ENCODE results near the gene LAMC1.

The LAMC1 gene

GRCh38 chr1:183080406-183080805 lies 57.2 kb downstream of the LAMC1 start:
- DNase-seq, result peak; percentile 38

DNA sequence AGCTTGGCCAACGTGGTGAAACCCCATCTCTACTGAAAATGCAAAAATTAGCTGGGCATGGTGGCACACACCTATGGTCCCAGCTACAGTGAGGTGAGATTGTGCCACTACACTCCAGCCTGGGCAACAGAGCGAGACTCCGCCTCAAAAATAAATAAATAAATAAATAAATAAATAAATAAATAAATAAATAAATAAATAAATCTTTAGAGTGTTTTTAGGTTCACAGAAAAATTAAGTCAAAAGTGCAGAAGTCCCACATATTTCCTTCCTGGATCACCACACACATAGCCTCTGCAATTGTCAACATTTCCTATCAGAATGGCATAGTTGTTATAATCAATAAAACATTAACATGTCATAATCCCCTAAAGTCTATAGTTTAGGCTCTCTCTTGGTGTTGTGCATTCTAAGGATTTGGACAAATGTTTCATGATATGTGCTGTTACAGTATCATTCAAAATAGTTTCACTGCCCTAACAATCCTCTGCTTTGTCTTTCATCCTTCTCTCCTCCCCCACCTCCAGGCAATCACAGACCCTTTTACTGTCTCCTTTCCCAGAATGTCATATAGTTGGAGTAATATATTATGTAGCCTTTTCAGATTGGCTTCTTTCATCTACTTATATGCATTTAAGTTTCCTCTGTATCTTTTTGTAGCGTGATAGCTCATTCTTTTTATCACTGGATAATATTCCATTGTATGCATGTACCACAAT lies 58.3 kb downstream of the LAMC1 start:
- no peak for DNase-seq

DNA sequence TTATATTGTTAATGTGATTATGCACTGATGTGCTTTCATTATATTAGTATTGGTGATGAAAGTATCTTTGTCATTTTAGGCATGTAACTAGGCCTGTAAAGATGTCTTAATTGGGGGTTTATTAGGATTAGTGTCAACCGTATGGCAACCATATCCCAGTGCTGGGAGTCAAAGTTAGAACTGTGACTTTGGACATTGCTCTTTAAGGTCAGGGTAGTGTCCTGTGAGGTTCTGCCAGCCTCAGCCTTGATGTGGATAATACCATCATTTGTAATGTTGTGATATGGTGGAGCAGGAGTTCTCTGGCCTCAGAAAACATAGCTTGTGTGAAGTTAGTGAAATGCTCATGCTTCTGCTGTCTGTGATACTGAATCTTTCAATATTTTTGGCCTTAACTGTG lies 59.4 kb downstream of the LAMC1 start:
- no peak for DNase-seq

GRCh38 chr1:183087001-183087400 lies 63.8 kb downstream of the LAMC1 start:
- no peak for DNase-seq

- DNase-seq, result no peak
Measured at GRCh38 chr1:183089025-183089639, 65.9 kb downstream of the LAMC1 start.

GRCh38 chr1:183090391-183091006 lies 67.3 kb downstream of the LAMC1 start:
- DNase-seq, result peak; percentile 71

DNA sequence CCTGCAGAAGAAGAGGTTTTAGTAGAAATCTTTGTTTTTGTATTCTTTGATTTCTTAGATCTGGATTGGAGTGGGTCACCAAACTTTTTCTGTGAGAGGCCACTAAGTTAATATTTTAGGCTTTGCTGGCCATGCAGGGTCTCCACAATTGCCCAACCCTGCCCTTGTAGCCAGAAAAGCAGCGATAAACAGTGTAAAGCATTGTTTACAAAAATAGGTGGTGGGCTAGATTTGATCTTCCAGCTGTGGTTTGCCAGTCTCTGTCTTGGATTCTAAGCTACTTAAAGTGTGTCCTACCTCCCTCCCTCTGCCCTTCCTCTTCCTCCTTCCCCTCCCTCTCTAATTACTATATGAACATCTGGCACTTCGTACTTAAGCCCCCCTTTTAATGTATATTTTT lies 68.0 kb downstream of the LAMC1 start:
- DNase-seq, result no peak

- no peak for DNase-seq
Measured at GRCh38 chr1:183092350-183092749, 69.1 kb downstream of the LAMC1 start.

DNA sequence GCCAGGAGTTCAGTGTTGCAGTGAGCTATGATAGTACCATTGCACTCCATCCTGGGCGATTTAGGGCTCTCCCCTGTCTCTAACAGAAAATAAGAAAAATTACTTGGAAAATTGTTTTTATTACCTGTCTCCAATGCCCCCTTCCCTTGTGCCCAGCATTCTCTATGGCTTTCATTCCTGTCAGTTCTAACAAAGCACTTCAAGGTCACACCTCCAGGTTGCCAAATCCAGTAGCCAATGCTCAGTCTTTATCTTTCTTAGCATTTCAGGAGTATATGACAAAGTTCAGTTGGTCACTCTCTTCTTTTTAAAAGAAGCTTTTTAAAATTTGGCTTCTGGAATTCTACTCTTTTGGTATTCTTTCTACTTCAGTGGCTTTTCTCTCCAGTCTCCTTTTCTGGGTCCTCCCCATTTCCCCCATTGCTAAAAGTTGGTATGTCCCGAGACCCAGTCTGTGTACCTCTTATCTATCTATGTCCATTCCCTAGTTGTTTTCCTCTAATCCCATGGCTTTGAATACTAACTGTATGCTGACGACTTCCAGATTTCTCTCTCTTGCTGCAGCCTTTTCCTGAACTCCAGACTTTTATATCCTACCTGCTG lies 69.9 kb downstream of the LAMC1 start:
- DNase-seq, result no peak

GRCh38 chr1:183093786-183094298 lies 70.6 kb downstream of the LAMC1 start:
- peak; percentile 77 for DNase-seq

GRCh38 chr1:183094351-183094750 lies 71.1 kb downstream of the LAMC1 start:
- DNase-seq, result no peak

- DNase-seq, result no peak
Measured at GRCh38 chr1:183096351-183096750, 73.1 kb downstream of the LAMC1 start.

GRCh38 chr1:183096894-183097293 lies 73.7 kb downstream of the LAMC1 start:
- peak; percentile 58 for DNase-seq

GRCh38 chr1:183097438-183098051 lies 74.3 kb downstream of the LAMC1 start:
- DNase-seq, result peak; percentile 80

DNA sequence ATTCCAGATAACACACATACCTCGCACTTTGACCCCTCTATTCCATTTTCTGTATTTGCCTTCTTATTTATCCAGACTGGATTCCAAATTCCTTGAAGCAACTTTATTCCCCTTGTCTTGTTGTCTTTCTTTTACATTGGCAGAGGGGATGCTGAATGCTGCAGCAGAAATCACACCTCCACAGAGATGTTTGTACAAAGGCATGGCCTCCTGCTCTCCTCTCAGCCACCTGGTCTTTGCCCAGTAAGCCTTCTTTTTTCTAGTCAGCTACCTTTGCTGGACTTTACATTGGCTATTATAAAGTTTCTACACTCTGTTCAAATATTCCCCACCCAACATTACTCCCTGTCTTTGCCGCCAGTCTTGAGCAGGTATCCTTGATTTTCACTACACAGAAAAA lies 75.1 kb downstream of the LAMC1 start:
- DNase-seq, result no peak

- no peak for DNase-seq
Measured at GRCh38 chr1:183100361-183100974, 77.2 kb downstream of the LAMC1 start.

DNA sequence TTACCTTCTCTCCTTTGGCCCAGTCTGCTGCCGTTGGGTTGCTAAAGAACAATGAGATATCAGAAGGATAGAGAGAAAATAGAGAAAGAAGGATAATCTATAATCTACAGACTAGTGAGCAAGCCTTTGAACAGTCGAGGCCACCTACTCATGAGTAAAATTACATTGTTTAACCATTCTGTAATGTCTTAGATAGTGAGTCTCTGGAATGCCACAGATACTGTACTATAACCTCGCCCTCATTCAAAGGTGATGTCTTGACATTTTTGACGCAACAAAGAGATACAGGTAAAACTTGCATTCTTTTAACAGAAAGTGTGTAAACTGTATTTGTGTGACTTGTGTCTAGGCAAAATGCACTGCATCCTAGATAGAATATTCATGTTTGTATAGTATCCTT lies 77.9 kb downstream of the LAMC1 start:
- DNase-seq, result no peak

DNA sequence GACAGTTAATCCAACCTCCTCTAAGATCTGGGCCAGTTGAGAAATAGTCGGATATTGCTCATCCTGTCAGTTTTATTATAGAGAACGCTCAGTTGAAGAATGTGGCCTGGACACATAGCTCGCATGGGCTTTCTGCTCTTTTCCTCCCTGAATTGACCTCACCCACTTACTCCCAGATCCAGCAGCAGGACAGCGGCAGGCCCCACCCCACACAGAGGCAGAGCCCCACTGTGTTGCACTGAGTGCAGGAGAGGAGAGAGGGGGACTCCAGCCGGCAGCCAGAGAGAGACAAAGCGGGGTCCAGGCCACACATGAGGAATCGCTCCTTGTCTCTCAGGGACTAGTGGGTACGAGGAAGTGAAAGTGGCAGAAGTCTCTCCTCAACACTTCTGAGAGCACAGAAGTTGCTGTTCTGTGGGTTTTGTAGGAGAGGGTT lies 78.6 kb downstream of the LAMC1 start:
- peak; percentile 7 for DNase-seq

- DNase-seq, result no peak
Measured at GRCh38 chr1:183103147-183103546, 79.9 kb downstream of the LAMC1 start.

GRCh38 chr1:183103577-183103976 lies 80.4 kb downstream of the LAMC1 start:
- DNase-seq, result no peak

GRCh38 chr1:183105449-183105848 lies 82.2 kb downstream of the LAMC1 start:
- DNase-seq, result peak; percentile 24

- DNase-seq, result no peak
Measured at GRCh38 chr1:183106166-183106565, 82.9 kb downstream of the LAMC1 start.

GRCh38 chr1:183106746-183107145 lies 83.5 kb downstream of the LAMC1 start:
- peak; percentile 11 for DNase-seq
